D721Med (cell line): Measurements from ENCODE around the gene NDE1.

ENCODE experiments used
- DNase-seq: peaks from one replicate; pipeline ENCODE4 v3.0.0; 2011; ENCODE audit warnings: low spot score; ENCODE audit not compliant: insufficient read length
- FAIRE-seq: peaks from 2 replicates; lab custom pipeline; 2011; peaks lifted over from hg19 to GRCh38; lab: Jason Lieb, UNC
- CTCF ChIP-seq: IDR thresholded peaks from 2 replicates; pipeline ENCODE4 v1.5.1; 2012; ENCODE audit warnings: mild to moderate bottlenecking, control low read depth; ENCODE audit not compliant: insufficient read depth; ENCODE audit errors: missing control alignments

The NDE1 gene

GRCh38 chr16:15773968-15774367 is 123.9 kb downstream of the NDE1 start:
- FAIRE-seq (no peak), DNase-seq (no peak)
- TF ChIP-seq CTCF, result no peak

- no peak for DNase-seq
These were observed 125.2 kb downstream of the NDE1 start for GRCh38 chr16:15775209-15775608.

GRCh38 chr16:15775663-15776304 is 125.7 kb downstream of the NDE1 start:
- no peak for TF ChIP-seq CTCF
- no peak for DNase-seq
- FAIRE-seq, result no peak

More at GRCh38 chr16:15775209-15775608, 125.2 kb downstream of the NDE1 start:
- FAIRE-seq, result no peak
- TF ChIP-seq CTCF, result no peak
